Parathyroid adenoma (tissue), 2 donors: ENCODE data around the gene RPP40.

Experiments used
- H2AFZ ChIP-seq: fragments of 300-600 bp; sonication (generic); one replicate; pipeline ENCODE4 v1.7.0; 2017; ENCODE audit warnings: antibody characterized with exemption, mild to moderate bottlenecking
- H3K27ac ChIP-seq: fragments of 300-600 bp; sonication (generic); one replicate; pipeline ENCODE4 v1.7.0; 2017
- H3K27me3 ChIP-seq: fragments of 300-600 bp; sonication (generic); one replicate; pipeline ENCODE4 v1.7.0; 2017; ENCODE audit warnings: low read length; ENCODE audit not compliant: control insufficient read depth, insufficient read depth
- H3K36me3 ChIP-seq: fragments of 300-600 bp; sonication (generic); one replicate; pipeline ENCODE4 v1.7.0; 2017; ENCODE audit warnings: low read length; ENCODE audit not compliant: control insufficient read depth, insufficient read depth
- H3K4me1 ChIP-seq: fragments of 300-600 bp; sonication (generic); one replicate; pipeline ENCODE4 v1.7.0; 2017; ENCODE audit warnings: control low read depth
- H3K4me2 ChIP-seq: fragments of 300-600 bp; sonication (generic); one replicate; pipeline ENCODE4 v1.7.0; 2017; ENCODE audit warnings: low read length
- H3K4me3 ChIP-seq: fragments of 300-600 bp; sonication (generic); one replicate; pipeline ENCODE4 v1.7.0; 2017; ENCODE audit warnings: low read depth, low read length
- H3K79me2 ChIP-seq: fragments of 300-600 bp; sonication (generic); one replicate; pipeline ENCODE4 v1.7.0; 2017; ENCODE audit warnings: control low read depth
- H3K9ac ChIP-seq: fragments of 300-600 bp; sonication (generic); one replicate; pipeline ENCODE4 v1.7.0; 2017; ENCODE audit warnings: mild to moderate bottlenecking
- H3K9me3 ChIP-seq: fragments of 300-600 bp; sonication (generic); one replicate; pipeline ENCODE4 v1.7.0; 2017; ENCODE audit warnings: low read length; ENCODE audit not compliant: control insufficient read depth
- TF ChIP-seq, protein P1 (sequence below): fragments of 300-600 bp; sonication (generic); IDR thresholded peaks from one replicate; pipeline ENCODE4 v1.7.0; 2017; ENCODE audit warnings: antibody characterized with exemption, mild to moderate bottlenecking
- donor health status: primary hyperparathyroidism.

RPP40 gene, protein sequence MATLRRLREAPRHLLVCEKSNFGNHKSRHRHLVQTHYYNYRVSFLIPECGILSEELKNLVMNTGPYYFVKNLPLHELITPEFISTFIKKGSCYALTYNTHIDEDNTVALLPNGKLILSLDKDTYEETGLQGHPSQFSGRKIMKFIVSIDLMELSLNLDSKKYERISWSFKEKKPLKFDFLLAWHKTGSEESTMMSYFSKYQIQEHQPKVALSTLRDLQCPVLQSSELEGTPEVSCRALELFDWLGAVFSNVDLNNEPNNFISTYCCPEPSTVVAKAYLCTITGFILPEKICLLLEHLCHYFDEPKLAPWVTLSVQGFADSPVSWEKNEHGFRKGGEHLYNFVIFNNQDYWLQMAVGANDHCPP

DNA sequence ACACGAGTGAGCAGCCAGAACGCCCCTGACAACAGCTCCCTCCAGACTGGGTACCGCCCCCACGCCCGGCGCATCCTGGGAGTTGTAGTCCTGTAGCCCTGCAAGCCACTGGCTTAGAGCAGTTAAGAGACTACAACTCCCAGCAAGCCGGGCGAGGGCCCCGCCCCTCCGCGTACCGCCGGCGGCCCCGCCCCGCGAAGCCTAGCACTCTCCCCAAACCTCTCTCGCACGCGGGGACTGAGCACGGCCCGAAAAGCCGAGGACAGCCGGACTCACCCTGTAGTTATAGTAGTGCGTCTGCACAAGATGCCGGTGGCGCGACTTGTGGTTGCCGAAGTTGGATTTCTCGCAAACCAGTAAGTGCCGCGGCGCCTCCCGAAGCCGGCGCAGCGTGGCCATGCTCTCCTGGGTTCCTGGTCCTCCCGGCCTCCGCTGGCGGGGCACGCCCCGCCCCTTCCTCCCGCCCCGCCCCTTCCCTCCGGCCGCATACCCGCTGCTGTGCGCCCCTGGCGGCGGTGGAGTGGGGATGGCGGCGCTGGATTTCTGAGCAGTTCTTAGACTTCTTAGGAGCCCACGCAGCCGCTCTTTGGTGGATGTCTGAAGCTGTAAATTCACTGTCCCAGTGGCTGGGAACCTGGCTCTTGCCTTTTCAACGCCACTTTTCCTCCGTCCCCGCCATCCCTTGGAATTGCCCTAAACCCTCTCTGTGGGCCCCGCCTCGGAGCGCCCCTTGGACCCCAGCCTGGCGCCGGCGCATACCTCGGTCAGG lies at the start of gene RPP40:
TSS of gene RPP40 (minus strand) at position 434 of the 769 bp plus-strand sequence. CDS start at position 399, 35 bp downstream.
- H2AFZ ChIP-seq: peak within 1 kb of the TSS; percentile 94
- no peaks in the 10 kb centered on the region for H3K4me1 ChIP-seq
- H3K36me3 ChIP-seq: no peaks in the 10 kb centered on the region
- H3K79me2 ChIP-seq: no peaks in the 10 kb centered on the region
- H3K9me3 ChIP-seq: no peaks in the 10 kb centered on the region
- no peaks in the 10 kb centered on the region for H3K27me3 ChIP-seq
- H3K9ac ChIP-seq: no peak within 1 kb of the TSS
- H3K4me3 ChIP-seq: peak within 1 kb of the TSS; percentile 83
- H3K27ac ChIP-seq: peak within 1 kb of the TSS; percentile 62
- H3K4me2 ChIP-seq: peak within 1 kb of the TSS; percentile 92
- TF ChIP-seq, protein P1, sequence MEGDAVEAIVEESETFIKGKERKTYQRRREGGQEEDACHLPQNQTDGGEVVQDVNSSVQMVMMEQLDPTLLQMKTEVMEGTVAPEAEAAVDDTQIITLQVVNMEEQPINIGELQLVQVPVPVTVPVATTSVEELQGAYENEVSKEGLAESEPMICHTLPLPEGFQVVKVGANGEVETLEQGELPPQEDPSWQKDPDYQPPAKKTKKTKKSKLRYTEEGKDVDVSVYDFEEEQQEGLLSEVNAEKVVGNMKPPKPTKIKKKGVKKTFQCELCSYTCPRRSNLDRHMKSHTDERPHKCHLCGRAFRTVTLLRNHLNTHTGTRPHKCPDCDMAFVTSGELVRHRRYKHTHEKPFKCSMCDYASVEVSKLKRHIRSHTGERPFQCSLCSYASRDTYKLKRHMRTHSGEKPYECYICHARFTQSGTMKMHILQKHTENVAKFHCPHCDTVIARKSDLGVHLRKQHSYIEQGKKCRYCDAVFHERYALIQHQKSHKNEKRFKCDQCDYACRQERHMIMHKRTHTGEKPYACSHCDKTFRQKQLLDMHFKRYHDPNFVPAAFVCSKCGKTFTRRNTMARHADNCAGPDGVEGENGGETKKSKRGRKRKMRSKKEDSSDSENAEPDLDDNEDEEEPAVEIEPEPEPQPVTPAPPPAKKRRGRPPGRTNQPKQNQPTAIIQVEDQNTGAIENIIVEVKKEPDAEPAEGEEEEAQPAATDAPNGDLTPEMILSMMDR: peak; percentile 96

DNA sequence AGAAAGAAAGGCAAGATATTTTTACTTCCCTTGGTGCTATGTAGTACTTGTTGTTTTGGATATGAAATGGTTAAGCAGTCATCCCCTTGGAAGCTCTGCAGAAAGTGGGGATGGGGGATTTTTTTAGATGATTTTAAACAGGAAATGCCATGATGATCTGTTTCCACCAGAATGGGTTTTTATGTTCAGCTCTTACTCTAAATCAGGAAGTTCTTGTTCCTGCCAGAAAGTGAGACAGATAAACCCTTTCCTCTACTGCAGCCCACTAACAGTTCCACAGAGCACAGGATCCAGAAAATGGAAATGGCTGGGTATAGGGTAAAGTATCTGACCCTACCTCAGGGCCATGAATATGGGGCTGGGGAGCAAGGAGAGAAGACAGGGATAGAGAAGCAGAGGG lies 49.2 kb upstream of the RPP40 start:
- no peak overlapping the region for H2AFZ ChIP-seq
- TF ChIP-seq, protein P1: no peak
- no peaks in the 10 kb centered on the region for H3K4me1 ChIP-seq
- no peaks in the 10 kb centered on the region for H3K27me3 ChIP-seq
- no peaks in the 10 kb centered on the region for H3K79me2 ChIP-seq
- H3K36me3 ChIP-seq: no peaks in the 10 kb centered on the region
- no peak overlapping the region for H3K27ac ChIP-seq
- no peak overlapping the region for H3K4me3 ChIP-seq
- no peak overlapping the region for H3K4me2 ChIP-seq
- peaks cover 4% of the 10 kb centered on the region for H3K9me3 ChIP-seq
- H3K9ac ChIP-seq: no peak overlapping the region

DNA sequence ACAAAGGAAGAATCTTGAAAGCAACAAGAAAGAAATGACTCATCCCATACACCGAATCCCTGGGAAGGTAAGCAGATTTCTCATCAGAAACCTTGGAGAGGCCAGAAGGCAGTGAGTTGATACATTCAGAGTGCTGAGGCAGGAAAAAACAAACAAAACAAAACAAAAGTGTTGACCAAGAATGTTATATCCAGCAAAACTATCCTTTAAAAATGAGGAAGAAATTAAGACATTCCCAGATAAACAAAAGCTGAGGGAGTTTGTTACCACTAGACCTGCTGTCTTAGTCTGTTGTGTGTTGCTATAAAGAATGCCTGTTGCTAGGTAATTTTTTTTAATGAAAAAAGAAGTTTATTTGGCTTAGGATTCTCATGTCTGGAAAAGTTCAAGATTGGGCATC lies 47.6 kb upstream of the RPP40 start:
- no peak overlapping the region for H3K27ac ChIP-seq
- no peak overlapping the region for H3K4me2 ChIP-seq
- H2AFZ ChIP-seq: no peak overlapping the region
- no peaks in the 10 kb centered on the region for H3K4me1 ChIP-seq
- H3K9ac ChIP-seq: no peak overlapping the region
- no peaks in the 10 kb centered on the region for H3K79me2 ChIP-seq
- H3K4me3 ChIP-seq: no peak overlapping the region
- TF ChIP-seq, protein P1: no peak
- peaks cover 4% of the 10 kb centered on the region for H3K9me3 ChIP-seq
- H3K36me3 ChIP-seq: no peaks in the 10 kb centered on the region
- H3K27me3 ChIP-seq: no peaks in the 10 kb centered on the region

DNA sequence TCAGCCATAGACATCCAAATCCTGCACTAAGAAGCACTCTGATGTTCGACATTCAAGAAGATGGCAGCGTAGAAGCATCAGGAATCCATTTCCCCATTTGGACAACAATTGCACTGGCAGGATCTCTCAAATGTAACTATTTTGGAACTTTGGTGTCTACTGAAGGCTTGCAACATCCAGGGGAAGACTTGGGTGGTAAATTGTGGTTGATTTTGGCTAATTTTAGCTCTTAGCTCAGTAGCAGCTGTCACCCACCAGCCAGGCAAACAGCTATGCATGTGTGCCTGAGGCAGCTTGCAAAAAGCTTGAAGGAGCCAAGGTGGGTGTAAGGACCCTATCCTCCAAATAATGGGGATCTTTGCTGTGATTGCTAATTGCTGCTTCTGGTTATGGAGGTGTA lies 46.2 kb upstream of the RPP40 start:
- Histone ChIP-seq H3K9me3 (peaks cover 4% of the 10 kb centered on the region), H3K27me3 (no peaks in the 10 kb centered on the region), H3K4me3 (no peak overlapping the region), H2AFZ (no peak overlapping the region), H3K4me1 (no peaks in the 10 kb centered on the region), H3K36me3 (no peaks in the 10 kb centered on the region), H3K79me2 (no peaks in the 10 kb centered on the region), H3K4me2 (no peak overlapping the region), H3K9ac (no peak overlapping the region), H3K27ac (no peak overlapping the region)
- TF ChIP-seq, protein P1: no peak
